Endothelial cell of umbilical vein (primary cell): ENCODE measurements around the gene CNST.

Source experiments
- CTCF ChIP-seq, 2 donors: IDR thresholded peaks; 1 replicate in 1 of 2; 2 replicates in 1 of 2; pipeline ENCODE4 v1.5.1; 2011; ENCODE audit warnings: low read length in 2 of 2, mild to moderate bottlenecking in 2 of 2, moderate library complexity in 2 of 2, control low read depth in 1 of 2, inconsistent platforms in 1 of 2, low read depth in 1 of 2; ENCODE audit not compliant: insufficient read depth in 1 of 2; ENCODE audit errors: extremely low read depth in 1 of 2
- EZH2 ChIP-seq: IDR thresholded peaks from 2 replicates; pipeline ENCODE4 v1.6.1; 2012; ENCODE audit warnings: borderline replicate concordance, low read depth, mild to moderate bottlenecking, moderate library complexity, low read length, inconsistent platforms; ENCODE audit not compliant: severe bottlenecking
- POLR2A ChIP-seq: IDR thresholded peaks from 2 replicates; pipeline ENCODE4 v1.6.1; 2012; ENCODE audit warnings: low read depth, mild to moderate bottlenecking, control low read depth, low read length
- POLR2AphosphoS5 ChIP-seq: IDR thresholded peaks from 2 replicates; pipeline ENCODE4 v1.6.1; 2012; ENCODE audit warnings: low read depth, mild to moderate bottlenecking, control low read depth, low read length, moderate library complexity; ENCODE audit not compliant: insufficient read depth

DNA sequence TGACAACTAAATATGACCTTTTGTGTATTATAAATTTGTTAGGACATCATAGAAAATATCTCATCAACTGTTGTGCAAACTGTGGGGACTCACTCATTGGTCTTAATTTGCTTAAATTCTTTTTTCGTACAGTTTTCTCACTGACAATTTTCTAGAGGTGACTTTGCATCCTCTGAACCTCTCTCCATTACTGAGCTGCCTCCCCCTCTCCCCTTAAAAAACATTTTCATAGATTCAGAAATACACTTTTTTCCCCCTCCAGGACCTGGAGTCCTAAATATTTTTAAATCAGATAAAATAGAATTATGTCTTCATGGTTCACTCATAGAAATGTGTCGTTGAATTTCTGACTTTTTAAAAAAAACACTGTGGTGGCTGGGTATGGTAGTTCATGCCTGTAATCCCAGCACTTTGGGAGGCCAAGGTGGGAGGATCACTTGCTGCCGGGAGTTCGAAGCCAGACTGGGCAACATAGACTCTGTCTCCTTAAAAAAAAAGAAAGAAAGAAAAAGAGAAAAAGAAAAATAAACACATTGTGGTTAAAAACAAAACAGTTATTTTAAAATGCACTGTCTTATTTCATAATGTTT is 1.5 kb downstream of the CNST start:
- TF ChIP-seq EZH2: no peak
- TF ChIP-seq CTCF (IDR thresholded peaks at IDR 0.05; ENCODE audit: extremely low read depth in 1 of 2, insufficient read depth in 1 of 2, low read depth in 1 of 2, low read length in 2 of 2): no peak
- TF ChIP-seq POLR2AphosphoS5: no peak
- no peak for TF ChIP-seq POLR2A
